Activated CD4-positive, alpha-beta T cell treated with anti-CD3 and anti-CD28 coated beads for 24 hours (primary cell): ENCODE results near the gene MGLL.
"Not testable (repeated sequence)": the region's sequence is repeated elsewhere in the genome, so short reads cannot be mapped to it uniquely, and the experiment has no call there.

Experiments used
- DNase-seq, 2 donors: peaks; one replicate each; pipeline ENCODE4 v3.0.0-alpha.2; 2020; ENCODE audit warnings: low read depth in 2 of 2

The MGLL gene

DNA sequence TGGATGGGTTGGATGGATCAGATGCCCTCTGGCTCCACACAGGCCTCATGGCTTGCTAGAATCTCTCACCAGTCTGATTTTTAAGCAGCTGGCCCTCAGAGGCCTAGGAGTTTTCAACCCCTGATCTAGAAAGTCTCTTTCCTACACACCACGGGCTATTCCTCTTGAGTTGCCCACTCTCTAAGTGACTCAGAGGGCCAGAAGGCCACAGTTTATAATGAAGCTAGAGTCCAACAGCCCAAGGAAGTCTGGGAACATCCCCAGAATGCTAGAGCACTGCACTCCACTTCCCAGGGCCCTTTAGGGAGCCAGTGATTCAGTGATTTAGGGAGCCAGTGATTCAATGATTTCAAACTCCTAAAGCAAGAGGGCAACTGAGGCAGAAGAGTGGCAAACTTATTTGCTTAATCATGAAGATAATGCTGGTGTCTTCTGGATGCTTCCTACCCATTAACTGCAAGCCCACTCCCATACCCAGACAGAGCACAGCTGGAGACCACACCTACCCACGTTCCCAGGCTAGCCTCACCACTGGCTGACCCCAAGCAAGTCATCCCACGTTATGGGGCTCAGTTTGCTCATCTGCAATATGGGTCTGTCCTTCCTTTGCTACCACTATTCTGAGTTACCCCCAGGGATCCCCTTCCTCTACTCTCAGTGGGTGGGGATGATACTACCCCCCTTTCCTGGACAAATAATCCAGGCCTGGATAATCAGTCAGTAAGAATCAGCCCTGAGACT lies 112.8 kb downstream of the MGLL start:
- DNase-seq = no peak

DNA sequence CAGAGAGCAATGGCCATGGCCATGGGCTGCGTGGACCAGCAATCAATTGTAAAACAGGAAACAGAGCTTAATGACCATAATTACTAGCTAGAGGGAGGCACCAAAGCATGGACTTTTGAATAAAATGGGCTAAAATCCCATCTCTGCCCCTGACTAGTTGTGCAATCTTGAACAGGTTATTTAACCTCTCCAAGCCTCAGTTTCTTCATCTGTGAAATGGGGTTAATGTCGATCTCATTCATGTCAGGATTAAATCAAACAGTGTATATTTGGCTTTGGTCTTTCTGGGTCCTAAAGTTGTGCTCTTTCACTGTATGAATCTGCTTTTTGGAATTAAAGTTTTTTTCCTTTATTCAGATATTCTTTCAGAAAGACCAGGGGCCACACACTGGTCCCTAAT lies 113.5 kb downstream of the MGLL start:
- DNase-seq = no peak

DNA sequence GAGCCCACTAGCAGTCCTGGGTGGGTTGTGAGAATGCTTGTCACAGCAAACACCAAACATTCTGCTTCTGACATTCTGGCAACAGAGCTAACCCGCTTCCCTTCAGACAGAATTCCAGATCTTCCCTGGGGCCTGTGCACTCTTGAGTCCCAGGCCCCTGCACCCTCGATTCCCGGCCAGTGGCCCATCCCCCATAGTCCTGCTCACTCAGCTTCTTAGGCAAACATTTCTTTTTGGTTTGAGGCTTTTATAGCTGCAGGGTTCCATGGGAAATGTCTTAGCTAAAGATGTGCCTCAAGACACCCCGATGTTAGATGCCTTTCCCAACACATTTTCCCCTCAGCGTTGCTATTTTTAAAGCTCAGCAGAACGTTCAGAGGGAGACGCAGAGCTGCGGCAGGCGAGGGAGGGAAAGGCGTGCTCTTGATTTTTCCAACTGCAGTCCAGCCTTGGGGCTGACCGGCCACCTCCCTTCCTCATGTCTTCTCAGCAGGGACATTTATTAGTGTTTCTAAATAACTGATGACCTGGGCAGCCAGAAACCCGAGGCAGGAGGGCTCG lies 114.4 kb downstream of the MGLL start:
- no peak for DNase-seq

DNA sequence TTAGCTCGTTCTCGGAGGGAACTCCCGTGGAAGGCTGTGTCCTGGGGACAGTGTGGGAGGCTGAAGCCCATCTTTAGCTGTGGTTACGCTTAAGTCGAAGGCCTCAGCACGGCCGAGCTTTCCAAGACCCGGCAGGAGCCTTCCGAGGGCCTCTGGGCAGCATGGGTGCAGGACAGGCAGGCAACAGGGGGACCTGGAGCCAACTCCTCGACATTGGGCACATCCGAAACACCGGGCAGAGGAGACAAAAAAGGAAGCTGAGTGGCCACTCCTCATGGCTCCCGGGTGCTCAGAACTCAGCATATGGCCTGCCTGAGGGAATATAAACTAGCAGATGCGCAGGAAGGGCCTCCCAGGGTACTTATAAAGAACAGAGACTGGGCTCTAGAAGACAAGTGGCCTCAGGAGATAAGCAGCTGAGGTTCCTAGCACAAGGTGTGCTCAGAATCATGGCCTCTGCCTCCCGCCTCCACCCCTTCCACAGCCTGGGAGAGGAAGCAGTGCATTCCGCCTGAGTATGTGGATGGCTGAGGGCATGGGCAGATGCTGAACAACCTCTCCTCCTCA lies 115.4 kb downstream of the MGLL start:
- no peak for DNase-seq

DNA sequence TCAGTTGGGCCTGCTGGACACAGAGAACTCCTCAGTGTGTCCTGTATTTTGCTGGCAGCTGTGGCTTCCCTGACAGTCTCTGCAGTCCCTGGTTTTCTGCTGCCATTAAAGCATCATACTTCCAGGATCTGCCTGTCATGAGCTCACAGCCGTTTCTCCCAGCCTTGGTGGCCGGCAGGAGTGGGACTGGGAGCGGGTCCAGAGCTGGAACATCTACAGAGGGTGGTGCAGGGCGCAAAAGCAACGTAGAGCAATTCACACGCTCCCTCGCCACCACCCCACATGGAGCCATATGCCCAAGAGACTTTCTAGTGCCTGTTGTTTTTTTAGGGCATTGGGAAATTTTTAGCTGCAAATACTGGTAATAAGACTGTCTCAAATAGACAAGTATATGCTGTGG lies 116.0 kb downstream of the MGLL start:
- no peak for DNase-seq

DNA sequence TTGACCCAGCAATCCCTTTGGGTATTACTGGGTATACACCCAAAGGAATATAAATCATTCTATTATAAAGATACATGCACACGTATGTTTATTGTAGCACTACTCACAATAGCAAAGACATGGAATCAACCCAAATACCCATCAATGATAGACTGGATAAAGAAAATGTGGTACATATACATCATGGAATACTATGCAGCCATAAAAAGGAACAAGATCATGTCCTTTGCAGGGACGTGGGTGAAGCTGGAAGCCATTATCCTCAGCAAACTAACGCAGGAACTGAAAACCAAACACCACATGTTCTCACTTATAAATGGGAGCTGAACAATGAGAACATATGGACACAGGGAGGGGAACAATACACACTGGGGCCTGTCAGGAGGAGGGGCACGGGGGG lies 117.5 kb downstream of the MGLL start:
- not testable (repeated sequence) for DNase-seq

DNA sequence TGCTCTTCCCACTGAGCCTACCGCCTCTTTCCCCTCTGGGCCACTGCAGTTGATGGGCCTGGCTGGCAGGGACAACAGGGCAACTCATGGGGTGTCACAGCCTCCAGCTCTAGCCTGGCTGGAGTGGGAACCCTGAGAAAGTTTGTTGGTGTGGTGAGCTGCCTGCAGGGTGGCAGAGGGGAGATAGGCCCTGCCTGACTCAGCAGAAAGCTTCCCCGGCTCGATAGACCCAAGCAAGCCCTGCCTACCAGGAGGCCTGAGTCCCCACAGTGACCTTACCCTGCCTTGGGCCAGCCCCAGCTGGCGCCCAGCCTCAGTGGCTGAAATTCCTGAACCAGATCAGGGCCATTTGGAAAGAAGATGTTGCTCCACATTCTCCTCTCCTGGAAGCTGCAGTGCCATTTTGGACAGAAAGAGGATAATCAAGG lies 120.2 kb downstream of the MGLL start:
- DNase-seq = no peak

DNA sequence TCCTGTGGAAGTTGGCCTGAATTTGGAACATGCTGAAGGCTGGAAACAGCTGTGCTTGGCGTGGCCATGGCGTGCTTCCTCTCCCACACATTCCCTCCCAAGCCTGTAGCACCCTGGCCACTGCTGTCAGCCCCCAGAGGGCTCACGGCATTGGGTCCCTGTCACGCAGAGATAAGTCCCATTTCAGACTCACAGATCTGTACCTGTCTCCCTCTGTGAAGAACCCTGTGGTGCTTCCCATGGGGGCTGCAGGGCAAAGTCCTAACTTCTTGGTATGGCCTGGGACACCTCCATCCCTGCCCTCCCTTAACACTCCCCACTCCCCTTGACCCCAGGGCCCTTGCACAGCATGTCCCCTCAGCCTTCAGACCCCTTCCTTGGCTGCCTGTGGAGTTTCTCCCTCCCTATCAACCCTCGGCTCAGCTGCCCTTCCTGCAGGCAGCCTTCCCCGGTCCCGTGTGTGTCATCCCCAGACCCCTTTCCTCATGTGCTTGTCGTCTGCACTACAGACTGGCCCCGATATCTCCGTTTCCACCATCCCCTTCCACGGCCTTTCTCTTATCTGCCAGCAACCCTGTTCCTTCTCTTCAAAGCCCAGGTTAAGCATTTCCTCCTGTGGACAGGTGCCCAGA lies 120.9 kb downstream of the MGLL start:
- DNase-seq = no peak

DNA sequence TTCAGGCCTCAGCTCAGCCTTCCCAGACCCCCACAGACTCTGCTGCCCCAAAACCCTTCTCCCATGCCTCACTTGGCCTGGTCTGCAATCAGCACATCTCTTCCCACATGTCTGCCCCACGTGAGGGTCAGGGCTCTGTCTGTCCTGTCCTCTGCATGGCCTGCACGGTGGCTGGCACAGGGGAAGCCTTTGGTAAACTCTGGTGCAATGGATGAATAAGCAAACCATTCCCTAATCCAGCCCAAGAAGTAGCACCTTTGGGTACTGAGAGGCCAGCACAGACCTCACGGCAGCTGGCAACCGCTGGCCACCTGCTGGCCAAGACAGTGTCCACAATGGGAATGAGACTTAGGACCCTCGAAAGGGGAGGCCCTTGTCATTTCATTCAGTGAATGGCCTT lies 121.9 kb downstream of the MGLL start:
- no peak for DNase-seq

DNA sequence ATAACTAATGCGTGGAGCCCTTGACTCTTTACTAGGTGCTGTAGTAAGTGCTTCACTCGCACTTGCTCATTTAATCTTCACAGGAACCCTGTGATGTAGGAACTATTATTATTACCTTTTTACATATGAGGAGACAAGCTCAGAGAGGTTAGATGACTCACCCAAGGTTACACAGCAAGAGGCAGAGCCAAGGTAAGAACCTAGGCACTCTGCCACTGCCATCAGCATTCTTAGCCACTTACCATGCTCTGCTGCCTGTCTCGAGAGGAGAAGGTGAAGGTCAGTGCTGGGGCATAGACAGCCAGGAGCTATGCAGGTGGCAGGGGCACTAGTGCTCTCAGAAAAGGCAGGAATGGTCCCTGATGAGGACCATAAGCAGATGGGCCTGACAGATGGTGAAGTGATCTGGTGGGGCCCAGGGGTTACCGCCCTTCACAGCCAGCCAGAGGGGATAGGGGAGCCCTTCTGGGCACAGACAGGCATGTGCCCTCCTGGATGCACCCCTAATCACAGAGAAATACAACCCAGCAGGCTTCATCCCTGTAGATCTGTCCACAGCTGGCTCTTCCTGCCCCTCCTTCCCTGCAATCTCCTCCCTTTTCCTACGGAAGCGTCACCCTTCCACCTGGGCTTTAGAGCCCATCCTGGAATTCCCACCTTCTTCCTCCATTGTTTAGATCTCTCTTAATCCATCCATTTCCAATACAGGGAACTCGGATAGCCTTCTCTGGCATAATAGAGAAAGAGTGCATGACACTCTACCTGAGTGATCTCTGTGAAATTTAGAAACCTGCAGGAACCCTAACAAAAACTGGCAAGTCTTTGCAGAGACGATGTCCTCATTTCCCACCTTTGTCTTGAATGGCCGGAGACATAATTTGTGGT lies 122.7 kb downstream of the MGLL start:
- no peak for DNase-seq

DNA sequence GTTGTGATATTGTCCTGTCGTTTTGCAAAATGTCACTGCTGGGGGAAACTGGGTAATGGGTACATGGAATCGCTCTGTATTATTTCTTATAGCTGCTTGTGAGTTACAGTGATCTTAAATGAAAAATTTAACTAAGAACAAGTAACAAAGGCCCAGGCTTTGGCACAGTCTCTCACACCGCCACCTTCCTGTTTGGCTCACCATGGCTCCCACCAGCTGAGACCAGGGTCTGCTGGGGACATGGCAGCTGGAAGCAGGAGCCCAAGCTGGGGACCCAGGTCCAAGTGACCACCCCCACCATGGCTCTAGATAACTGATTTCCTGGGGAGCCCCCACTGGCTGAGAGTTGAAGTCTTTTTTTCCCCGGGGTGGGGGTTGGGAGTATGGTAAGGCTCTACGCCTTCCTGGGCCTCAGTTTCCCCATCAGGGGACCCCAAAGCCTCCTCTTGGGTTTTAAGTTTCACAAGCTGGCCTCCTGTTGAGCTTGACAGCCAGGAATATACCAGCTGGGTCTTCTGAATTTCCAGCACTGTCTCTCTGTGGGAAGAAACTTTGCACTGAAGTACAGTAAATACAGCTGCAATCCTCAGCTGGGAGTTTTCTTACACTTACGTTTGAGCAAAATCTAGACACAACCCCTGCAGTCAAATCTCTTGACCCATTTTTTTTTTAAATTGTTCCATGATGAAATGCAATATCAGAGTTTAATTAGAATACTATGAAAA lies 123.5 kb downstream of the MGLL start:
- DNase-seq = no peak

DNA sequence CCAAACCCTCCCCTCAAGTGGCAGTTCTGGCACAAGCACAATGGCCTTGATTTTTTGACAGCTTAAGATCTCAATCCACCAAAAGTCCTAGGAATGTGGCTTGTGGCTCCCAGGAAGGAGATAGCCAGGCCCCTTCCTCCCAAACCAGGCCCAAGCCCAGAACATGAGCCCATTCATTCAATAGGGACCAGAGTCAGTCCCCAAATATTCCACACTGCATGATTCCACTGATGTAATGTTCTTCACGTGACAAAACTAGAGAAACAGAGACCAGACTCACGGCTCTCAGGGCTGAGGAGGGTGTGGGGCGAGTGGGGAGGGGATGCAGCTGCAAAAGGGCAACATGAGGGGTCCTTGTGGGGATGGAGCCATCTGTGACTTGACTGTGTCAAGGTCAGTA lies 124.0 kb downstream of the MGLL start:
- DNase-seq = no peak

DNA sequence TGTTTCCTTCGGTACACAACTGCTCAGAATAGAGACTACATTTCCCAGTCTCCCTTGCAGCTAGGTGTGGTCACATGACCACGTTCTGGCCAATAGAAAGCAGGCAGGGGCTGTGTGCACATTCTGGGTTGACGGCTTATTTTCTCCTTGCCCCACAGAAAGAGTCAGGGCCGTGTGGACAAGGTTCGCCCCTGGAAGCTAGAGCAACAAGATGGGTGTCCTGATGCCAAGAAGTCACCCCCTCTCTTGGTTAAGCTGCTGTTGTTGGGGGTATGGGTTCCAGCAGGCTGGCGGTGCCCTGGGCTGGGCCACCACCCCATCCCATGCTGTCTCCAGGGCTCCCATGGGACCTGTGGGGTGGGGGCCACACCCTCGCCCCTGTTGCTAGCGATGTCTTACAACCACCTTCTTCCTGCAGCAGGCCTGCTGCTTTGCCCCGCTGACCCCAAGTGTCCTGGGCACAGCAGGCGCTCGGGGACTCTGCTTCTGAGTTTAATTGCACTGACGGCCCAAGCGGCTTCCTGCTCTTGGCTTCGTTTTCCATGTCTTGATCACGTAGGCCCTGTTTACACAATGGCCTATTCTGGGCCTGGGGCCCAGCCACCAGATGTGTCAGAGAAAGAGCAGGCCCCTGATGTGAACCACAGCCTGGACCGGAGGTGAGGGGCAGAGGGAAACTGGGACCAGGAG lies 124.6 kb downstream of the MGLL start:
- peak; percentile 18 to 26 for DNase-seq

DNA sequence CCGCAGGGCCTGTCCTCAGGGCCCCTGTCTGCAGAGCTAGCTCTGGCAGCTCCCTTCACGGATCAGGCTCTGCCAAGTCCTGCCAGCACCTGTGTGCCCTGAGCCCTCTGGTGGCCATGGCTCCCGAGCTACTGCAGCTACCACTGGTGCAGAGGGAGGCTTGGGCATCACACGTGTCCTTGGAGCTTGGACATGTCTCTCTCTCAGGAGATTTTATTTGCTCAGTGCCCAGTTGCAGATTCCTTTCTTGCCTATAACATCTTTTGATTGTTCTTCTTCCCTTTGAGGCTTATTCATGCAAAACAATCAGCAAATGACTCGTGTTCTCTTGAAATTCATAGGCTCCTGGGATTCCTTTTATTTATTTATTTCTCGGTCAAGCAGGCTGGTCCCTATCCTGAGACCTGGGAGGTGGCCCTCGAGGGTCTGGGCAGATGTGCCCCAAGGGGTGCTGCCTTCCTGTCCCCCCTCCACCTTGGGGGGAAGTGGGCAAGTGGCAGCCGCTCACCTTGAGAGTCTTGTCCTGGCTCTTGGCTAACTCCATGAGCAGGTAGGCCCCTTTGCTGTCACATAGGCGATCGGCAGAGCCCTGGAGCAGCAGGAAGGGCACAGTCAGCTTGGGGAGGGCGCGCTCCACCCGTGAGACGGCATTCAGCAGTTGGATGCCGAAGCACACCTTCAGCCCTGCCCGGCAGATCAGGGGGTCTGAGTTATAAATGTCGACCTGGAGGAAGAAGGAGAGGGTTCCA lies 127.7 kb downstream of the MGLL start:
- DNase-seq = no peak

DNA sequence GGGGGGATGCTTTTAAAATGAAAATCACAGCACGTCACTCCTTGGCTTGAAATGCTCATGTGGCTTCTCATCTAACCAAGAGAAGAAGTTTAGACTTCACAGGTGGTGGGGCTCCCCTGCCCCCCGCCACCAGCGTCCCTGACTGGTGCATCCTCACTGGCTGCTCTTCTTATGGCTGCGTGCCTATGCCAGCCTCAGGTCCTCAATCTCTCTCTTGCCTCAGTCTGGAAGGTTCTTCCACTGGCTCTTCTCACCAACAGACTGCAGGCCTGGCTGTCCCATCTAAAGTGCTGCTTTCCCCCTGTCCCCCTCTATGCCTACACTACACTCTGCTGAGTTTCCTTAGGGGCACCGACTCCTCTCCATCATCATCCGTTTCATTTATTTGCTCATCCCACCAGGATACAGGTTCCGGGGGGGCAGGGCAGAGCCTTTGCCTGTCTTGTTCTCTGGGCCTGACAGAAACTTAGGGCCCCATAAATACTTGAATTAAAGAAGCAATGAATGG lies 128.9 kb downstream of the MGLL start:
- DNase-seq = no peak

DNA sequence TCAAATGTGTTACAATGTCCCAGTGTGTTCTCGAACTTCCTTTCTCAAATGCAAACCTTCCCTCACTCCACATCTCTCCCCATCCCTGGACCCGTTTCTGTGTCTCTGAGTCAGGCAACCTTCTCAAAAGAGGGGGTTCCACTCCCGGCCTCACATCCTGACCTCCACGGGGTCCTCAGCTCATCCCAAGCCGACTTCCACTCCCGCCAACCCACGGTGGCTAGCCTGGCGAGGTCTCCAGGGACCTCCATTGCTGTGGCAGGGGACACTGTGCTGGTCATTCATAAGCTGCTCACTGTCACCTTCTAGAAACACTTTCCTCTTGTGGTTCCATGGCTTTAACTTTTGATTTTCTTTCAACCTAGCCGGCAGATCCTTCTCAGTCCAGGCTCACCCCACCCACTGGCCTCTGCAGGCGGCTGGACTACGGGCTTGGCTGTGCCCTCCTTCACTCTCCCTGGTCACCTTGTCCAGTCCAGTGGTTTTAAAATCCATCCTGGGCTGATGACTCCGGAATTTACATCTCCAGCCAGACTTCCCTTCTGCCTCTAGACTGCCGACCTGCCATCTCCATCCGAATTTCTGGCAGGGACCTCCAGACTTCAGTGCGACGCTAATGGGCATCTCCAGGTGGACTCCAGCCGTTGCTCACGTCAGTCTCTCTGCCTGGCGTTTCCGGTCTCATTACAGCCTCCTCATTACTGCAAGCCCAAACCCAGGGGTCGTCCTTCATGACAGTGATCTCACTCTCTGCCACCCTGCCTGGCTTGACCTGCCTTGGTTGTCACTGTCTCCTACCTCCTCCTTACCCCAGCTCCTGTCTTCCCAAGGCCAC lies 129.6 kb downstream of the MGLL start:
- DNase-seq = no peak

DNA sequence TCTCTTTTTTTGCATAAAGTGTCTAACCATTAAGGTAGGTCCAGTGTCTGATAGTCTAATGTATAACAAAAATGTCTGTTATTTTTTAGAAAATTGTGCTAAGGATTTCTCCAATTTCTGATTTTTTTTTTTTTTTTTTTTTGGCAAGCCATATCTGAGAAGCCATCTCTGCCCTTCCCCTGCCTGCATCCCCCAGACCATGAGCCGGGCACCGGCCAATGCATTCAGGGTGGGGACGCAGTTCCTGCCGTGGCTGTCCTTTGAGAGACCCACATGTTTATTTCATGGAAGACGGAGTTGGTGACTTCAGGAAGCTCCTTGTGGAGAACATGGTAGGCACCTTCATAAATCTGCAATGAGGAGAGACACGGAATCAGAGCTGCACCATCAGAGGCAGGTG lies 130.3 kb downstream of the MGLL start:
- no peak for DNase-seq

DNA sequence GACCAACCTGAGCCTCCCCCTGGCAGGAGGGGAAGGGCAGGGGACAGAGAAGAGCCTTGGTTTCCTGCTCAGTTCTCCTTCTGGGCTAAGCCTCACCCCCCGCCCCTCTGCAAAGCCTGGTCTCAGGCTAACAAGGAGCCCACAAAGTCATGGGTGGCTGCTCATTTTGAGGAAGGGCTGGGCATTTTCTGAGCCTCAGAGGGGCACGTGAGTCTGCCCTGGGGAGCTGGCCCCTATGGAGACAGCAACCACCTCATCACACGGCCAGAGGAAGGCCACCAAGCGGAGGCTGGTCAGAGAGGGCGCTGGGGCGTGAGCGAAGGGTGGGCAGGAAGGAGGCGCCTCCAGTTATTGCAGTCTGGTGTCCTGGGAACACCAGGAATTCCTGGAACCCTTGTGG lies 130.8 kb downstream of the MGLL start:
- DNase-seq = no peak
